Smooth muscle cell (in vitro differentiated cells): Measurements from ENCODE around the gene DNAI4. TPM values are rescaled to one million over a fixed set of nuclear protein-coding genes. Genes with fewer than 3 reads are reported as not detected.
A peak's percentile ranks its signal among the peaks of the same experiment; 100 is the strongest.

Experiments used
- DNase-seq: peaks from one replicate; lab custom pipeline; 2025; ENCODE audit not compliant: unreplicated experiment; lab: John Stamatoyannopoulos, UW
- H2AFZ ChIP-seq: fragments of 200-600 bp; sonication (generic); 2 replicates; pipeline ENCODE4 v1.6.0; 2016; ENCODE audit warnings: antibody characterized with exemption, low read depth, mild to moderate bottlenecking
- H3F3A ChIP-seq: fragments of 200-600 bp; sonication (generic); 2 replicates; pipeline ENCODE4 v1.6.0; 2017; ENCODE audit warnings: antibody characterized with exemption, low read depth
- H3K27ac ChIP-seq: fragments of 200-600 bp; sonication (generic); 2 replicates; pipeline ENCODE4 v1.5.1; 2016; ENCODE audit warnings: low read depth, mild to moderate bottlenecking
- H3K27me3 ChIP-seq: fragments of 200-600 bp; sonication (generic); 2 replicates; pipeline ENCODE4 v1.6.1; 2016; ENCODE audit warnings: low read depth, mild to moderate bottlenecking
- H3K36me3 ChIP-seq: fragments of 200-600 bp; sonication (generic); 2 replicates; pipeline ENCODE4 v1.5.1; 2016; ENCODE audit warnings: low read depth
- H3K4me1 ChIP-seq: fragments of 200-600 bp; sonication (generic); 2 replicates; pipeline ENCODE4 v1.5.1; 2016; ENCODE audit warnings: low read depth
- H3K4me2 ChIP-seq: fragments of 200-600 bp; sonication (generic); 2 replicates; pipeline ENCODE4 v1.6.0; 2016; ENCODE audit warnings: mild to moderate bottlenecking
- H3K4me3 ChIP-seq: fragments of 200-600 bp; sonication (generic); 2 replicates; pipeline ENCODE4 v1.5.1; 2016; ENCODE audit warnings: mild to moderate bottlenecking
- H3K79me2 ChIP-seq: fragments of 200-600 bp; sonication (generic); 2 replicates; pipeline ENCODE4 v1.6.0; 2016; ENCODE audit warnings: low read depth, mild to moderate bottlenecking
- H3K9ac ChIP-seq: fragments of 200-600 bp; sonication (generic); 2 replicates; pipeline ENCODE4 v1.6.0; 2016; ENCODE audit warnings: low read depth
- H3K9me3 ChIP-seq: fragments of 200-600 bp; sonication (generic); replicated peaks from 2 replicates; pipeline ENCODE4 v1.5.1; 2016; ENCODE audit warnings: low read depth
- H4K20me1 ChIP-seq: fragments of 200-600 bp; sonication (generic); 2 replicates; pipeline ENCODE4 v1.6.0; 2016; ENCODE audit warnings: low read depth
- WGBS: methylation state at CpG from one replicate; pipeline ENCODE4 v1.1.7; 2016; ENCODE audit warnings: low lambda C conversion rate; 5-methylcytosine and 5-hydroxymethylcytosine counted together
- polyA plus RNA-seq: library from polyadenylated mRNA; unstranded; fragments of >200 nt; fragmentation: Nextera tagmentation; extraction: Ambion mirVana; gene quantifications from 2 replicates; pipeline ENCODE4 v1.2.1, GENCODE V29; 2016
- total RNA-seq: library from RNA; depleted of rRNA; stranded (reverse); fragments of >200 nt; gene quantifications from 2 replicates; pipeline ENCODE4 v1.2.3, GENCODE V29; 2014
- TF ChIP-seq, protein P1 (sequence below): fragments of 200-600 bp; sonication (generic); IDR thresholded peaks from 2 replicates; pipeline ENCODE4 v1.5.1; 2017; ENCODE audit warnings: borderline replicate concordance, mild to moderate bottlenecking, antibody characterized with exemption; ENCODE audit not compliant: insufficient read depth, poor library complexity, severe bottlenecking

Gene DNAI4
- total and polyA plus RNA-seq, 2 experiments from 2014 or later = 0.63 to 2.2 TPM

DNA sequence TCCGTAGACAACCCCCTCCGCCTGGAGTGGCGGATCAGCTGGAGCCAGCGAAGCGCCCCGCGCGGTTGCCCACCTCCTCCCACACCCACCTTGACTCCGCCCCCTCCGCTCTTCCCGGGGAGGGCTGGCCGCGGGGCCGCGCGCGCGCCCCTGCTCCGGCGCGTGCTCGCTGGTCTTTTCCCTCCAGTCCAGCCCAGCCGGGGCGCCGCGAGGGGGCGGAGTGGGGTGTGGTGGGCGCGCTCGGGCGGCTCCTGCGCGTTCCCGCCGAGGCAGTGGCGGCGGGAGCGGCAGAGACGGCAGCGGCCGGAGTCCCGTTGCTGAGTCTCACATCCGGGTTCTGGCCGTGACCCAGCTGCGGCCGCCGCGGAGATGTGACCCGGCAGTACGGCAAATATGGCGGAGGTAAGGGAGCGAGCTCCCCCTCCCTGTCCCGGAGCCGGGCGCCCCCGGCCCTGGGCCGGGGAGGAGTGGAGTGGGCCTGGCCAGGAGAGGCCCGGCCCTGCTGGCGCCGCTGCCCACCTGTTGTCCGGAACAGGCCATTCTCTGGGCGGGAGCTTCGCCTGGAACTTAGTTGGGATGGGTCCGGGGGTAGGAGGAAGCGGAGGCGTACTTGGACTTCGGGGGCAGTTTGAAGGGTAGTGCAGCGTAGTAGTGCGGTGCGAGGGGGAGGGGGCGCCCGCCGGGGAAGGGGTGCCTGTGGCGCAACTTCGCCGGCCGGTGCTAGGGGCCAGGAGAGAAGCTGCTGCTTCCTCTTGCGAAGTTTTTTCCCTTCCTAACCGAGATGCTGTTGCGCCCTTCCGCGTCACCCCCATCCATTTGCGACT lies 5.6 kb upstream of the DNAI4 start:
- H3K9me3 ChIP-seq = no peaks in the 10 kb centered on the region
- peaks cover 79% of the 10 kb centered on the region for H3K79me2 ChIP-seq
- H3K4me3 ChIP-seq = peak overlapping the region; percentile 98
- H3K27me3 ChIP-seq = no peaks in the 10 kb centered on the region
- H3K36me3 ChIP-seq = no peaks in the 10 kb centered on the region
- peak overlapping the region; percentile 92 for H3K9ac ChIP-seq
- H3K4me1 ChIP-seq = peaks cover 34% of the 10 kb centered on the region
- H4K20me1 ChIP-seq = peaks cover 40% of the 10 kb centered on the region
- H3K4me2 ChIP-seq = peak overlapping the region; percentile 93
- peaks cover 6% of the 10 kb centered on the region for H3F3A ChIP-seq
- DNase-seq = peak; percentile 84
- 1% methylated on average over 38 of the region's 83 CpGs for WGBS
- peak overlapping the region; percentile 88 for H3K27ac ChIP-seq
- TF ChIP-seq, protein P1, sequence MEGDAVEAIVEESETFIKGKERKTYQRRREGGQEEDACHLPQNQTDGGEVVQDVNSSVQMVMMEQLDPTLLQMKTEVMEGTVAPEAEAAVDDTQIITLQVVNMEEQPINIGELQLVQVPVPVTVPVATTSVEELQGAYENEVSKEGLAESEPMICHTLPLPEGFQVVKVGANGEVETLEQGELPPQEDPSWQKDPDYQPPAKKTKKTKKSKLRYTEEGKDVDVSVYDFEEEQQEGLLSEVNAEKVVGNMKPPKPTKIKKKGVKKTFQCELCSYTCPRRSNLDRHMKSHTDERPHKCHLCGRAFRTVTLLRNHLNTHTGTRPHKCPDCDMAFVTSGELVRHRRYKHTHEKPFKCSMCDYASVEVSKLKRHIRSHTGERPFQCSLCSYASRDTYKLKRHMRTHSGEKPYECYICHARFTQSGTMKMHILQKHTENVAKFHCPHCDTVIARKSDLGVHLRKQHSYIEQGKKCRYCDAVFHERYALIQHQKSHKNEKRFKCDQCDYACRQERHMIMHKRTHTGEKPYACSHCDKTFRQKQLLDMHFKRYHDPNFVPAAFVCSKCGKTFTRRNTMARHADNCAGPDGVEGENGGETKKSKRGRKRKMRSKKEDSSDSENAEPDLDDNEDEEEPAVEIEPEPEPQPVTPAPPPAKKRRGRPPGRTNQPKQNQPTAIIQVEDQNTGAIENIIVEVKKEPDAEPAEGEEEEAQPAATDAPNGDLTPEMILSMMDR = peak; percentile 23
- peak overlapping the region; percentile 81 for H2AFZ ChIP-seq

DNA sequence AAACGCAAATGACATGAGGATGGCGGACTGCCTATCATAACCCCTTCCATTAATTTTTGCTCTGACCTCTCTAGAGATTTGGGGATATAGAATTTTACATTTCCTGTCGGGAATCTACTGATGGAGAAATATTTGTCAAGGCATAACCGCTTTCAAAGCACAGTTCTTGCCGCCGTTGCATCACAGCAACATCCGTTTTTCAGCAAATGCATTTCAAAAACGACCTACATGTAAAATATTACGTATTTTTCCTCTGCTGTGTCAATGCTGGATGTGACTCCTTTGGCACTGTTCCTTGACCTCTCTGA lies 5.0 kb upstream of the DNAI4 start:
- Histone ChIP-seq H3F3A (peaks cover 6% of the 10 kb centered on the region), H3K9ac (no peak overlapping the region), H3K79me2 (peaks cover 73% of the 10 kb centered on the region), H3K9me3 (no peaks in the 10 kb centered on the region), H3K4me1 (peaks cover 34% of the 10 kb centered on the region), H3K4me3 (peak overlapping the region; percentile 98), H3K4me2 (peak overlapping the region; percentile 93), H4K20me1 (peaks cover 34% of the 10 kb centered on the region), H2AFZ (peak overlapping the region; percentile 81), H3K36me3 (no peaks in the 10 kb centered on the region), H3K27me3 (no peaks in the 10 kb centered on the region), H3K27ac (peak overlapping the region; percentile 88)
- TF ChIP-seq, protein P1 = no peak
- no peak for DNase-seq
- WGBS = 30% methylated on average over 9 of the region's 9 CpGs

DNA sequence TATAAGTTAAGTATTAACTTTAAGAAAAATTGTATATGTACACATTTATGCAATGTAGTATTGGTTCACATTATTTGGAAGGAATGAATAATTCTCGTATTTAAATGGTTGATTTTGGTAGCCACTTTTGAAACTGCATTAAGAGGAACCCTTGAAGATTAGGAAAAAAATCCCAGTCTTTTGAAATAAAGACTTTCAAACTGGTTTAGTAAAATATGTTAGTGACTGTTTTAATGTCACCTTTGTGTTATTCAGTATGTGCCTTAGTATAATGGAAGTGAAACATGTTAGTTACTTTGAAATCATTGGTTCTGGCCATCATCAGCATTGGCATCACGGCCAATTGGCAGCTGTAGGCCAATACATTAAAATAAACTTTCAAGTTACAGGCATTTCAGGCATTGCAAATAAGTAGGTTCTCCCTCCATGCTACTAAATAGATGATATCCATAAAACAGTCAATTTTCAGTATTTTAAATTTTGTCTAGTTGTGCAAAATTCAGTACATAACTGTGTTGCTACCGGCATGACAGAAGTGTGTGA lies 4.6 kb upstream of the DNAI4 start:
- H3K9ac ChIP-seq = no peak overlapping the region
- H3K36me3 ChIP-seq = no peaks in the 10 kb centered on the region
- WGBS = 96% methylated on average over 3 of the region's 3 CpGs

More for the DNA sequence above, 4.6 kb upstream of the DNAI4 start:
- TF ChIP-seq, protein P1 = no peak
- DNase-seq = no peak
- Histone ChIP-seq H3K9me3 (no peaks in the 10 kb centered on the region), H3K27ac (peak overlapping the region; percentile 88), H3K4me1 (peaks cover 34% of the 10 kb centered on the region), H3K27me3 (no peaks in the 10 kb centered on the region), H3K4me3 (peak overlapping the region; percentile 98), H3K4me2 (peak overlapping the region; percentile 93), H2AFZ (no peak overlapping the region), H3K79me2 (peaks cover 72% of the 10 kb centered on the region), H3F3A (peaks cover 6% of the 10 kb centered on the region), H4K20me1 (peaks cover 30% of the 10 kb centered on the region)
